Mucosa of descending colon (tissue), 3 donors: ENCODE measurements around the gene NPHP3. TPM values are rescaled to one million over a fixed set of nuclear protein-coding genes. Genes with fewer than 3 reads are reported as not detected.

ENCODE experiments used
- ATAC-seq: fragments of 200-7000 bp; cut with Tn5 transposase; one replicate; pipeline ENCODE4 v1.9.1; 2020; ENCODE audit warnings: mild to moderate bottlenecking, moderate library complexity
- DNase-seq, 3 donors: peaks; one replicate each; pipeline ENCODE4 v3.0.0-alpha.2; 2020
- H3K36me3 ChIP-seq: fragments of 200-600 bp; one replicate; pipeline ENCODE4 v1.8.0; 2021; ENCODE audit warnings: low read depth, mild to moderate bottlenecking
- H3K4me1 ChIP-seq: fragments of 200-600 bp; one replicate; pipeline ENCODE4 v1.8.0; 2021; ENCODE audit warnings: low read depth, mild to moderate bottlenecking
- H3K4me3 ChIP-seq: fragments of 200-600 bp; one replicate; pipeline ENCODE4 v1.8.0; 2021; ENCODE audit warnings: mild to moderate bottlenecking
- H3K9me3 ChIP-seq: fragments of 200-600 bp; one replicate; pipeline ENCODE4 v1.8.0; 2021; ENCODE audit warnings: mild to moderate bottlenecking
- intact Hi-C, 2 donors: fragments of 100-400 bp; cut with DNase I in 1 of 2; cut with micrococcal nuclease in 1 of 2; formaldehyde crosslinking; loops; one replicate each; pipeline versions ENCODE4 v1.11.0 to v1.11.1; 2022; cut with DNase I, micrococcal nuclease
- total RNA-seq, 3 donors: library from RNA; stranded (reverse); fragmentation: NEBNext Ultra II Directional in 2 of 3; extraction: Animal tissue kit (Norgen Biotek cat#: 25700) in 2 of 3; gene quantifications; one replicate each; pipeline versions ENCODE4 v1.2.1 to v1.2.4, GENCODE V29; 2021 to 2023
- TF ChIP-seq, protein P1 (sequence below): fragments of 200-600 bp; IDR thresholded peaks from one replicate; pipeline ENCODE4 v1.8.0; 2022; ENCODE audit warnings: antibody characterized with exemption, mild to moderate bottlenecking
- donor health status: DM: no; HTN: no; CAD: no; lungs with moderate emphysema.
- donor health status: DM: no; HTN: no; CAD: no.
- donor health status: DM: no; HTN: yes; CAD: no.

The NPHP3 gene
- total RNA-seq, 3 donors from 2014 or later, result 18.0 to 32.7 (median 21.5) TPM

GRCh38 chr3:132723024-132723950 is 1.1 kb upstream of the NPHP3 start:
- intact Hi-C loops, result loop anchor here (10.0 kb wide), 2 partner anchors 702 to 852 kb away; partner anchors contain the start of gene CDV3 (in 1 of the 2)
- no peak for ATAC-seq
- TF ChIP-seq, protein P1, sequence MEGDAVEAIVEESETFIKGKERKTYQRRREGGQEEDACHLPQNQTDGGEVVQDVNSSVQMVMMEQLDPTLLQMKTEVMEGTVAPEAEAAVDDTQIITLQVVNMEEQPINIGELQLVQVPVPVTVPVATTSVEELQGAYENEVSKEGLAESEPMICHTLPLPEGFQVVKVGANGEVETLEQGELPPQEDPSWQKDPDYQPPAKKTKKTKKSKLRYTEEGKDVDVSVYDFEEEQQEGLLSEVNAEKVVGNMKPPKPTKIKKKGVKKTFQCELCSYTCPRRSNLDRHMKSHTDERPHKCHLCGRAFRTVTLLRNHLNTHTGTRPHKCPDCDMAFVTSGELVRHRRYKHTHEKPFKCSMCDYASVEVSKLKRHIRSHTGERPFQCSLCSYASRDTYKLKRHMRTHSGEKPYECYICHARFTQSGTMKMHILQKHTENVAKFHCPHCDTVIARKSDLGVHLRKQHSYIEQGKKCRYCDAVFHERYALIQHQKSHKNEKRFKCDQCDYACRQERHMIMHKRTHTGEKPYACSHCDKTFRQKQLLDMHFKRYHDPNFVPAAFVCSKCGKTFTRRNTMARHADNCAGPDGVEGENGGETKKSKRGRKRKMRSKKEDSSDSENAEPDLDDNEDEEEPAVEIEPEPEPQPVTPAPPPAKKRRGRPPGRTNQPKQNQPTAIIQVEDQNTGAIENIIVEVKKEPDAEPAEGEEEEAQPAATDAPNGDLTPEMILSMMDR, result no peak
- Histone ChIP-seq H3K4me1 (peaks cover 11% of the 10 kb centered on the region), H3K9me3 (no peaks in the 10 kb centered on the region), H3K4me3 (peak overlapping the region; percentile 33), H3K36me3 (no peaks in the 10 kb centered on the region)
- DNase-seq, result no peak

GRCh38 chr3:132721479-132722164 is 587 bp downstream of the NPHP3 start:
- Histone ChIP-seq H3K4me1 (peaks cover 11% of the 10 kb centered on the region), H3K36me3 (no peaks in the 10 kb centered on the region), H3K4me3 (peak overlapping the region; percentile 87), H3K9me3 (no peaks in the 10 kb centered on the region)
- peak; percentile 46 for ATAC-seq
- TF ChIP-seq, protein P1, result peak; percentile 35
- intact Hi-C loops, result loop anchor here (10.0 kb wide), 2 partner anchors 703 to 853 kb away; partner anchors contain the start of gene CDV3 (in 1 of the 2)
- DNase-seq, result peak; percentile 58 to 67 (median 64)

GRCh38 chr3:132720228-132720627 is 2.0 kb downstream of the NPHP3 start:
- intact Hi-C loops, result loop anchor here (10.0 kb wide), 2 partner anchors 705 to 855 kb away; partner anchors contain the start of gene CDV3 (in 1 of the 2)
- Histone ChIP-seq H3K4me1 (peaks cover 11% of the 10 kb centered on the region), H3K9me3 (no peaks in the 10 kb centered on the region), H3K4me3 (no peak overlapping the region), H3K36me3 (no peaks in the 10 kb centered on the region)
- ATAC-seq (no peak), DNase-seq (peak in 1 of 3 donors; percentile 31)
- TF ChIP-seq, protein P1, result no peak

DNA sequence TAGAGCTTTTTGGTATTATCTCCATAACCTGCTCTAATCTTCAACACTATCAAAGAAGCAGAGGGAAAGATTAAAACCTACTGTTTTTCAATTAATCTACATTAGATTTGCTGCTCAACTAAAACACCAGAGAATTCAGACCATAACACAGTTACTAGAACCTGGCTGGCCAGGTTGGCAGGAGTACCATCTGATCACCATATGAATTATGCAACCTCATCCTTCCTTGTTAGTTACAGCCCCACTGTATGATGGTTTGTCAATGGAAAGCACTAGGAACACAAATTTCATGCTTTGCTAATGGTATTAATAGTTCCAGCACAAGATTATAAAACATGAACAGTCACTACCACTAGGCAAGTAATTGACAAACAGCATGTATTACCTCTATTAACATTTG is 5.8 kb downstream of the NPHP3 start:
- Histone ChIP-seq H3K9me3 (no peaks in the 10 kb centered on the region), H3K4me1 (peaks cover 20% of the 10 kb centered on the region), H3K36me3 (no peaks in the 10 kb centered on the region), H3K4me3 (no peak overlapping the region)
- TF ChIP-seq, protein P1, result no peak
- no peak for DNase-seq
- intact Hi-C loops, result no loop called here
- ATAC-seq, result no peak

- Histone ChIP-seq H3K9me3 (no peaks in the 10 kb centered on the region), H3K4me3 (peak overlapping the region; percentile 2), H3K4me1 (peaks cover 9% of the 10 kb centered on the region), H3K36me3 (no peaks in the 10 kb centered on the region)
- DNase-seq, result peak in 1 of 3 donors; percentile 80
- TF ChIP-seq, protein P1, result no peak
- ATAC-seq, result peak; percentile 91
- intact Hi-C loops, result no loop called here
These were observed 8.1 kb downstream of the NPHP3 start for GRCh38 chr3:132713977-132714727.
